ENCODE results near the gene FBXO41. TPM values are rescaled to one million over a fixed set of nuclear protein-coding genes. Genes with fewer than 3 reads are reported as not detected.
A peak's percentile ranks its signal among the peaks of the same experiment; 100 is the strongest.

The FBXO41 gene
- total and polyA plus RNA-seq, 9 of the 15 experiments (the other 6 are each of a cell fraction or from before 2014, with no cell fraction given), result 0.21 to 8.2 (median 3.5) TPM

GRCh38 chr2:73214120-73215035 is 69.9 kb downstream of the FBXO41 start, which contains the start of gene SMYD5 (continued):
- TF ChIP-seq, protein P1, sequence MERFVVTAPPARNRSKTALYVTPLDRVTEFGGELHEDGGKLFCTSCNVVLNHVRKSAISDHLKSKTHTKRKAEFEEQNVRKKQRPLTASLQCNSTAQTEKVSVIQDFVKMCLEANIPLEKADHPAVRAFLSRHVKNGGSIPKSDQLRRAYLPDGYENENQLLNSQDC (CRISPR knock-in tag; IDR thresholded peaks at IDR 0.05), result no peak
- TF ChIP-seq CREB5 (CRISPR knock-in tag; IDR thresholded peaks at IDR 0.05) (no peak), TAF15 (IDR thresholded peaks at IDR 0.05; ENCODE audit: low read depth, low read length) (no peak), ZBTB34 (CRISPR knock-in tag; IDR thresholded peaks at IDR 0.05) (no peak), ZNF384 (IDR thresholded peaks at IDR 0.05; ENCODE audit: low read depth, low read length) (no peak), RFX5 (IDR thresholded peaks at IDR 0.05; ENCODE audit: low read depth, low read length) (no peak), PHB (CRISPR knock-in tag; IDR thresholded peaks at IDR 0.05) (no peak), POLR2G (IDR thresholded peaks at IDR 0.05; ENCODE audit: low read depth, low read length) (peak; percentile 85), IRF1 (CRISPR knock-in tag; IDR thresholded peaks at IDR 0.05; ENCODE audit: borderline replicate concordance) (no peak), ZFPM2 (CRISPR knock-in tag; IDR thresholded peaks at IDR 0.05) (no peak), NFIX (CRISPR knock-in tag; IDR thresholded peaks at IDR 0.05; ENCODE audit: low read depth) (no peak), HDAC3 (IDR thresholded peaks at IDR 0.05; ENCODE audit: borderline replicate concordance, partially characterized antibody) (no peak), KLF16 (IDR thresholded peaks at IDR 0.05) (no peak), GATAD2A (IDR thresholded peaks at IDR 0.05) (no peak), MECOM (CRISPR knock-in tag; IDR thresholded peaks at IDR 0.05) (no peak), MEF2A (IDR thresholded peaks at IDR 0.05; ENCODE audit: control insufficient read depth, low read depth, low read length) (no peak), BDP1 (IDR thresholded peaks at IDR 0.05; ENCODE audit: insufficient read depth, insufficient read length) (no peak), FOXA3 (CRISPR knock-in tag; conservative IDR thresholded peaks at IDR 0.05 in 1 of 2, IDR thresholded peaks at IDR 0.05 in 1 of 2) (no peak), PHTF2 (CRISPR knock-in tag; IDR thresholded peaks at IDR 0.05) (no peak), PRMT5 (CRISPR knock-in tag; IDR thresholded peaks at IDR 0.05) (no peak)
- TF ChIP-seq, protein P2, sequence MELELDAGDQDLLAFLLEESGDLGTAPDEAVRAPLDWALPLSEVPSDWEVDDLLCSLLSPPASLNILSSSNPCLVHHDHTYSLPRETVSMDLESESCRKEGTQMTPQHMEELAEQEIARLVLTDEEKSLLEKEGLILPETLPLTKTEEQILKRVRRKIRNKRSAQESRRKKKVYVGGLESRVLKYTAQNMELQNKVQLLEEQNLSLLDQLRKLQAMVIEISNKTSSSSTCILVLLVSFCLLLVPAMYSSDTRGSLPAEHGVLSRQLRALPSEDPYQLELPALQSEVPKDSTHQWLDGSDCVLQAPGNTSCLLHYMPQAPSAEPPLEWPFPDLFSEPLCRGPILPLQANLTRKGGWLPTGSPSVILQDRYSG (tag; conservative IDR thresholded peaks at IDR 0.05; ENCODE audit: low read depth), result no peak
- TF ChIP-seq, protein P3, sequence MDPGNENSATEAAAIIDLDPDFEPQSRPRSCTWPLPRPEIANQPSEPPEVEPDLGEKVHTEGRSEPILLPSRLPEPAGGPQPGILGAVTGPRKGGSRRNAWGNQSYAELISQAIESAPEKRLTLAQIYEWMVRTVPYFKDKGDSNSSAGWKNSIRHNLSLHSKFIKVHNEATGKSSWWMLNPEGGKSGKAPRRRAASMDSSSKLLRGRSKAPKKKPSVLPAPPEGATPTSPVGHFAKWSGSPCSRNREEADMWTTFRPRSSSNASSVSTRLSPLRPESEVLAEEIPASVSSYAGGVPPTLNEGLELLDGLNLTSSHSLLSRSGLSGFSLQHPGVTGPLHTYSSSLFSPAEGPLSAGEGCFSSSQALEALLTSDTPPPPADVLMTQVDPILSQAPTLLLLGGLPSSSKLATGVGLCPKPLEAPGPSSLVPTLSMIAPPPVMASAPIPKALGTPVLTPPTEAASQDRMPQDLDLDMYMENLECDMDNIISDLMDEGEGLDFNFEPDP (CRISPR knock-in tag; IDR thresholded peaks at IDR 0.05), result no peak
